Peyer's patch (tissue), 4 donors: ENCODE measurements around the gene SYNE2. TPM values are rescaled to one million over a fixed set of nuclear protein-coding genes. Genes with fewer than 3 reads are reported as not detected.
"Not testable (repeated sequence)": the region's sequence is repeated elsewhere in the genome, so short reads cannot be mapped to it uniquely, and the experiment has no call there.

Source experiments
- DNase-seq, 3 donors: peaks; one replicate each; pipeline ENCODE4 v3.0.0-alpha.2; 2017 to 2019
- H3K27ac ChIP-seq, 4 donors: fragments of 200-600 bp; sonication (generic); one replicate each; pipeline ENCODE4 v1.5.1; 2016 to 2019
- H3K27me3 ChIP-seq, 2 donors: fragments of 200-600 bp; sonication (generic); one replicate each; pipeline ENCODE4 v1.5.1; 2019
- H3K36me3 ChIP-seq, 3 donors: fragments of 200-600 bp; sonication (generic); one replicate each; pipeline ENCODE4 v1.5.1; 2016 to 2019
- H3K4me1 ChIP-seq, 4 donors: fragments of 200-600 bp; sonication (generic); one replicate each; pipeline ENCODE4 v1.5.1; 2016 to 2019
- H3K4me3 ChIP-seq, 4 donors: fragments of 200-600 bp; sonication (generic); 1 replicate in 3 of 4; 2 replicates in 1 of 4; pipeline ENCODE4 v1.5.1; 2016 to 2019; ENCODE audit warnings: mild to moderate bottlenecking in 1 of 4
- H3K9me3 ChIP-seq, 4 donors: fragments of 200-600 bp; sonication (generic); one replicate each; pipeline ENCODE4 v1.5.1; 2016 to 2019; ENCODE audit warnings: mild to moderate bottlenecking in 1 of 4
- POLR2A ChIP-seq, 2 donors: fragments of 450-650 bp; IDR thresholded peaks; one replicate each; pipeline ENCODE4 v1.5.1; 2017; ENCODE audit warnings: antibody characterized with exemption in 2 of 2, mild to moderate bottlenecking in 2 of 2, moderate library complexity in 2 of 2
- total RNA-seq, 4 donors: library from RNA; depleted of rRNA; stranded (reverse); fragments of >200 nt; gene quantifications; one replicate each; pipeline ENCODE4 v1.1.0, GENCODE V29; 2016
- TF ChIP-seq, protein P1 (sequence below), 6 experiments: fragments of 450-650 bp in 4 of 6; fragments of 200-600 bp in 2 of 6; sonication (generic) in 1 of 6; IDR thresholded peaks; one replicate each; pipeline ENCODE4 v1.5.1; 2017 to 2019; ENCODE audit warnings: antibody characterized with exemption in 6 of 6, mild to moderate bottlenecking in 3 of 6, moderate library complexity in 1 of 6

SYNE2 gene
- total RNA-seq, 4 donors from 2014 or later, result 106 to 243 (median 153) TPM

DNA sequence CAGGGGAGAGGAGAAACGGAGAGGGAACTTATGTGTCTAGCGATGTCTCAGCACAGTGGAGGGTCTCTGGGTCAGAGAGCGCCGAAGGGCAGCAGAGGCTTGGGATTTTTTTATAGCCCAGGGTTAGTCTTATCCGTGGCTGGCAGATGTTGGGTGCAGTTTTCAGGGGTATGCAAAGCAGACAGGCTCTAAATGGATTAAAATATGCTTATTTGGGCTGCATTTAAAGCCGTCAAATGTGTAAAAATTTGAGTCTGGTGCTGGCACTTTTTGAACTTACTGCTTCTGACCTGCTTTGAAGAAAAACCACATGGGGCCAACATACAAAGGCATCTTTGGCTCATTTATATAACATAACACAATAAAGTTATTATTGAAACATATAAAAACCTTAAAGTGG is 262.6 kb downstream of the SYNE2 start:
- no peak overlapping the region for H3K27ac ChIP-seq
- TF ChIP-seq, protein P1, sequence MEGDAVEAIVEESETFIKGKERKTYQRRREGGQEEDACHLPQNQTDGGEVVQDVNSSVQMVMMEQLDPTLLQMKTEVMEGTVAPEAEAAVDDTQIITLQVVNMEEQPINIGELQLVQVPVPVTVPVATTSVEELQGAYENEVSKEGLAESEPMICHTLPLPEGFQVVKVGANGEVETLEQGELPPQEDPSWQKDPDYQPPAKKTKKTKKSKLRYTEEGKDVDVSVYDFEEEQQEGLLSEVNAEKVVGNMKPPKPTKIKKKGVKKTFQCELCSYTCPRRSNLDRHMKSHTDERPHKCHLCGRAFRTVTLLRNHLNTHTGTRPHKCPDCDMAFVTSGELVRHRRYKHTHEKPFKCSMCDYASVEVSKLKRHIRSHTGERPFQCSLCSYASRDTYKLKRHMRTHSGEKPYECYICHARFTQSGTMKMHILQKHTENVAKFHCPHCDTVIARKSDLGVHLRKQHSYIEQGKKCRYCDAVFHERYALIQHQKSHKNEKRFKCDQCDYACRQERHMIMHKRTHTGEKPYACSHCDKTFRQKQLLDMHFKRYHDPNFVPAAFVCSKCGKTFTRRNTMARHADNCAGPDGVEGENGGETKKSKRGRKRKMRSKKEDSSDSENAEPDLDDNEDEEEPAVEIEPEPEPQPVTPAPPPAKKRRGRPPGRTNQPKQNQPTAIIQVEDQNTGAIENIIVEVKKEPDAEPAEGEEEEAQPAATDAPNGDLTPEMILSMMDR (IDR thresholded peaks at IDR 0.05), result no peak
- no peak for TF ChIP-seq POLR2A (IDR thresholded peaks at IDR 0.05)

DNA sequence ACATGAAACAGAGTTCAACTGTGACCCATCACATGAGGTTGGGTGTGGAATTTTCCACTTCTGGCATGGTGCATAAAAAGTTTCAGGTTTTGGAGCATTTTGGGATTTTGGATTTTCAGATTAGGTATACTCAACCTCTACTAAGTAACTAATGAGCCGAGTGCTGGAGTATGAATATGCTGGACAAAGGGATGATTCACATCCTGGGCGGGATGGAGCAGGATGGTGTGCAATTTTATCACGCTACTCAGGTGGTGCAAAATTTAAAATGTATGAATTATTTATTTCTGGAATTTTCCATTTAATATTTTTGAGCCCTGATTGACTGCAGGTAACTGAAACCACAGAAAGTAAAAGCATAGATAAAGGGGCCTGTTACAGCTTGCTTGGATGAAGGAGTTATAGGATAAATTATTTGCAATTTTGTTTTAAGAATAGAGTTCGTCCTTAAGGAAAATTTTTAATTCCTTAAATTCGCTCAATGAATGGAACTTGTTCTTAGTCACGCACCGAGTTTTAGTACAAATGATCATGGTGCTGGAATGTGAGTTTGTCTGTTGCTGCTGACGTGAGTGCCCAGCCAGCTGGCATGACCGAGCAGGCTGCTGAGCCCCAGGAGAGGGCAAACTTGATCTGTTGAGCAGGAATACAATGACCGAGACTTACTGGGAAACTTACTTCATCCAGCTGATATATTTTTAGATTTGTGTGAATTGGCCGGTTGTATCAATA is 265.0 kb downstream of the SYNE2 start:
- H3K4me3 ChIP-seq, result no peak overlapping the region
- TF ChIP-seq POLR2A (IDR thresholded peaks at IDR 0.05), result no peak
- TF ChIP-seq, protein P1 (IDR thresholded peaks at IDR 0.05), result no peak
- no peak overlapping the region for H3K27ac ChIP-seq
- no peak for DNase-seq
- peaks cover 0 to 50% (median 0%) of the 10 kb centered on the region in 3 donors for H3K36me3 ChIP-seq
- H3K4me1 ChIP-seq, result peaks cover 0 to 6% (median 0%) of the 10 kb centered on the region in 4 donors
- H3K9me3 ChIP-seq, result no peaks in the 10 kb centered on the region
- no peaks in the 10 kb centered on the region for H3K27me3 ChIP-seq

More for the DNA sequence above, 262.6 kb downstream of the SYNE2 start:
- Histone ChIP-seq H3K9me3 (no peaks in the 10 kb centered on the region), H3K4me1 (peaks cover 0 to 6% (median 0%) of the 10 kb centered on the region in 4 donors), H3K4me3 (no peak overlapping the region), H3K27me3 (no peaks in the 10 kb centered on the region), H3K36me3 (peaks cover 0 to 26% (median 0%) of the 10 kb centered on the region in 3 donors)
- DNase-seq, result no peak

DNA sequence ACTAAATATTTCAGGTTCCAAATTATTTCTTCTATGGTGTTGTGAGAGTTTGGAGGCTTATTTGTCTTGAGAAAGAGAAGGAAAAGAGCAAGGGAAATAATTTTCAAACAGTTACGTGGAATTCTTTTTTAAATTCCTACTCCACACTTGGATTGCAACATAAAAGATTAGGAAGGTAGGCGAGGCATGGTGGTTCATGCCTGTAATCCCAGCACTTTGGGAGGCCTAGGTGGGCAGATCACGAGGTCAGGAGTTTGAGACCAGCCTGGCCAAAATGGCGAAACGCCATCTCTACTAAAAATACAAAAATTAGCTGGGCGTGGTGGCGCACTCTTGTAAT is 265.6 kb downstream of the SYNE2 start:
- H3K36me3 ChIP-seq, result peaks cover 0 to 56% (median 0%) of the 10 kb centered on the region in 3 donors
- not testable (repeated sequence) for H3K9me3 ChIP-seq, H3K27me3 ChIP-seq, DNase-seq, H3K4me1 ChIP-seq, H3K27ac ChIP-seq, H3K4me3 ChIP-seq

DNA sequence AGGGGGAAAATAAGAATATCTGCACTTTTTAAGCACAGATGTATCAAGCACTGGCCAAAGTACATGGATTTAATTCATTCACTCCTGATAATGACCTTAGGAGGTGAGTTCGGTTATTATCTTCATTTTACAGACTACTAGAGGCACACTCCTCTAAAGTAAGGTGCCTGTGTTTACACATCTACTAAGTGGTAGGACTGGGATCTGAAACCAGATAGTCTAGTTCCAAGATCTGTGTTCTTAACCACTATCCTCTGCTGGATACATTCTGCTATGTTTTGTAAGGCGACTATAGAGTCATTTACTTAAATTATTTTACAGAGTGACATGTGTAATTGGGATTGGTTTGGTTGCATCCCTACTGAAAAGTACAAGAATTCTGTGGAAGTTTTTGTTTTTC is 266.1 kb downstream of the SYNE2 start:
- H3K36me3 ChIP-seq, result peaks cover 0 to 58% (median 0%) of the 10 kb centered on the region in 3 donors

DNA sequence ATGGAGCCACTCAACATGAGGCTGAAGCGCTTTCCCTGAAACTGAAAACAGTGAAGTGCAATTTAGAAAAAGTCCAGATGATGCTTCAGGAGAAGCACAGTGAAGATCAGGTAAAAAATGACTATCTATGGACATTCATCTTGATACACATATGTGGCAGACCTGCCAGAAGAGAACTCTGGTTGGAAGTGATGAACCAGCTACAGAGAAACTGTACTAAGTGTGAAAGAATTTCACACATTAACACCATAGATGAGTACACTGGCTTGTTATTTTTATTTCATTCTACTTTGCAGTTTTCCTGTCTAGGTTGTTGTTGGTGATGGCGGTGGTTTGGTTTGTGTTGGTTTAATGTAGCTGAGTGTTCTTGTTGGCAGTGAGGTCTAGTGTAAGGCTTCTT is 266.7 kb downstream of the SYNE2 start:
- H3K36me3 ChIP-seq, result peaks cover 0 to 64% (median 0%) of the 10 kb centered on the region in 3 donors
- H3K9me3 ChIP-seq, result no peaks in the 10 kb centered on the region
- no peak overlapping the region for H3K4me3 ChIP-seq
- H3K27me3 ChIP-seq, result no peaks in the 10 kb centered on the region
- H3K4me1 ChIP-seq, result peaks cover 0 to 3% (median 0%) of the 10 kb centered on the region in 4 donors
- no peak overlapping the region for H3K27ac ChIP-seq
- no peak for DNase-seq
- no peak for TF ChIP-seq POLR2A (IDR thresholded peaks at IDR 0.05)
- TF ChIP-seq, protein P1 (IDR thresholded peaks at IDR 0.05), result no peak

More for the DNA sequence above, 266.1 kb downstream of the SYNE2 start:
- TF ChIP-seq, protein P1 (IDR thresholded peaks at IDR 0.05), result no peak
- TF ChIP-seq POLR2A (IDR thresholded peaks at IDR 0.05), result no peak
- Histone ChIP-seq H3K9me3 (no peaks in the 10 kb centered on the region), H3K4me1 (peaks cover 0 to 6% (median 0%) of the 10 kb centered on the region in 4 donors), H3K27me3 (no peaks in the 10 kb centered on the region), H3K27ac (no peak overlapping the region), H3K4me3 (no peak overlapping the region)
- no peak for DNase-seq

DNA sequence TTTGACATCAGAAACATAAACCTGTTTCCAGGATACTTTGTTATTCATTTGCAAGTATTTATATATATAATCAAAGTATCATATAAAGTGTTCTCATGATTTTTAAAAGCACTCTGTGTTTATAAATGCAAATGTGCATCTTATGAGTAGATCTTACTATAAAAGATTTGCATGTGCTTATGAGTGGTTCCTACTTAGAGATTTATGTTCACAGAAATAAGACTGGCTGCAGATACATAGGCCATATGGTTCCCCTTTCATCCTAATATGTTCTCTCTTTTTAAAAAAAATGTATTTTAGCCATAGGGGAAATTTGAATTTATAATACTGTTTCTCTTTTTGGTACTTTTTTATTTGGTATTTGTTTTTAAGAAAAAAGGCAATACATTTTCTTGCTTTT is 267.2 kb downstream of the SYNE2 start:
- no peak overlapping the region for H3K4me3 ChIP-seq
- no peaks in the 10 kb centered on the region for H3K4me1 ChIP-seq
- H3K27me3 ChIP-seq, result no peaks in the 10 kb centered on the region
- no peak for TF ChIP-seq POLR2A (IDR thresholded peaks at IDR 0.05)
- TF ChIP-seq, protein P1 (IDR thresholded peaks at IDR 0.05), result no peak
- H3K9me3 ChIP-seq, result no peaks in the 10 kb centered on the region
- peaks cover 0 to 65% (median 0%) of the 10 kb centered on the region in 3 donors for H3K36me3 ChIP-seq
- no peak overlapping the region for H3K27ac ChIP-seq
- no peak for DNase-seq
